HG03045 (cell line): ENCODE data around the gene TPPP.
A peak's percentile ranks its signal among the peaks of the same experiment; 100 is the strongest.

ENCODE experiments used
- ATAC-seq: cut with Tn5 transposase; IDR thresholded peaks from one replicate; pipeline ENCODE4 v1.9.1; 2021; ENCODE audit warnings: mild to moderate bottlenecking, moderate library complexity; ENCODE audit not compliant: unreplicated experiment

Gene TPPP

GRCh38 chr5:647727-648126 is 45.4 kb downstream of the TPPP start:
- no peak for ATAC-seq

DNA sequence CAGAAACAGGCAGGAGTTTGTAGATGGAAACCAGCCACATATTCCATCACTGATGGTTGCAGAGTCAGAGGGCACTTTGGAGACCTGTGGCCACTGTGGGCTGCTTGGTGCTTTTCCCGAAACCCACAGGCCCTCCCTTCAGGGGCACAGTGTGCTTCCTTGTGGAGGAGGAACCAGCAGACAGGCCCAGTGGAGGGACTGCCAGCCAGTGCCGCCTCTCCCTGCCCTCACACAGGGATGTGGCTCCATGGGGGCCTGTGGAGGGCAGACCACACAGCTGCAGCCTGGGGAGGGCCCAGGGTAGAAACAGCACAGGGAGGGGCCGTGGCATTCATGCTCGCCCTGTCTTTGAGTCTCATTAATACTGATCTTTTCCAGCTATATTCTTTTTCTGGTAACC is 45.8 kb downstream of the TPPP start:
- no peak for ATAC-seq

DNA sequence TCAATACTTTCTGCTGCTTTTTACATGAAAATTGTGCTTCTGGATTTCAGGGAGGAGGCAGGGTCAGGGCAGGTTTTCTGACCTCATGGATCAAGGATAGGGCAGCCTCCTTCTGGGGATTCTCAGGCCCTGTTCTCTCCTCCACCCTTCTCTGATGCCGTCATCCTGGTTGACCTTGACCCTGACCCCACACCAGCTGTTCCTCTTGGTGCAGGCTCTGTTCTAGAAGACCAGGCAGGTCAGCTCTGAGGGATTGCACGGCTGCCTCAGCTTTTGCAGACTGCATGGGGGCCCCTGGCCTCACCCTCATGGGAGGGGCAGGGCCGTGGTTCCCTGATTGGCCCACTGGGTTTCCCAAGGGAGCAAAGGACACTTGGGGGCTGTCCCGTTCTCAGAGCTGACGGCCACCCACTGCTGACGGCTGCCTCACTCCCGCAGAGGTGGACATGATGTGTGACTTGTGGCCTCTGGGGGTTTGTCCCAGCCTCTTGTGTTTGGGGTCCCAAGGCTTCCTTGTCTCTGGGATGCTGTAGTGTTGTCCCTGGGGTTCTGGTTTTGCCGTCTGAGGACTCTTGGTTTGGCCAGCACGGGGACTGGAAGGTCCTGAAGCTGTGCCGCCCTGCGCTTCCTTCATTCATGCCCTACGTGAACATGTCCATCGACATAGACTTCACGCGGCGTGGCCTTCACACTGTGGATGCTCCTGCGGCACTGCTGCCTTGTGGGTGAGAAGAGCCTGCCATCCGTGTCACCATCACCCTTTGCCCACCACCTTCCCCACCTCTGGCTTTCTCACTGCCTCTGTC is 46.6 kb downstream of the TPPP start:
- ATAC-seq: no peak

DNA sequence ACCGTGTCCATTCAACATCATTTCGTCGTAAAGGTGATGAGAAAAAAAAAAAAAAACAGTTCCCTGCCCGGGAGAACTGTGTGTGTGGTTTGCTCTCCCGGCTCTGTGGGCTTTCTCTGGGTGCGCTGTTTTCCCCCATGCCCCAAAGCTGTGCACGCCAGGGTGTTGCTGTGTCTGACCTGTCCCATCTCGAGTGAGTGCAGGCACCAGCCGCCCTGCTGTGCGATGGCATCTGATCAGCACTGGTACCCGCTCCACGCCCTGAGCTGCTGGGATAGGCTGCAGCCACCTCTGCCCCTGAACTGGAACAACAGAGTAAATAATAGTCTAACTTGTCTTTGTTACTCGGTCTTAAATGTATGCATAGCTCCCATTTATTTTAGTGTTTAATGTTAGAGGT is 47.7 kb downstream of the TPPP start:
- no peak for ATAC-seq

DNA sequence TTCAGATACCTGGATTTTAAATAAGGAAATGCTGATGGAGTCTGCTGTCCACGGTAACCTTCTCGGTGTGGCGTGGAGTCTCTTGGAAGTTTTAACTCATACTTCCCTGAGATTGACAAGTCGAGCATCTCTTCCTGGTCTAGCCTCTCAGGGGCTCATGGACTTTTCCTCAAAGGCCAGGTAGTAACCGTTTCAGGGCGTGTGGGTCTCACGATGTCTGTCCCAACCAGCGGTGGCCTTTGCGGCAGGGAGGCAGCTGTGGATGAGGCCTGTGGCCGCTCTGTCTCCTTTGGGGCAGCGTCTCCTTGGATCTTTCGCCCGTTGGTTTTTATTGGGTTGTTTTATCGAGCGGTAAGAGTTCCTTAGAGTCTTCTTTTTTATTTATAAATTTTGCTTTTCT is 48.2 kb downstream of the TPPP start:
- ATAC-seq: no peak

GRCh38 chr5:644509-644908 is 48.6 kb downstream of the TPPP start:
- no peak for ATAC-seq

DNA sequence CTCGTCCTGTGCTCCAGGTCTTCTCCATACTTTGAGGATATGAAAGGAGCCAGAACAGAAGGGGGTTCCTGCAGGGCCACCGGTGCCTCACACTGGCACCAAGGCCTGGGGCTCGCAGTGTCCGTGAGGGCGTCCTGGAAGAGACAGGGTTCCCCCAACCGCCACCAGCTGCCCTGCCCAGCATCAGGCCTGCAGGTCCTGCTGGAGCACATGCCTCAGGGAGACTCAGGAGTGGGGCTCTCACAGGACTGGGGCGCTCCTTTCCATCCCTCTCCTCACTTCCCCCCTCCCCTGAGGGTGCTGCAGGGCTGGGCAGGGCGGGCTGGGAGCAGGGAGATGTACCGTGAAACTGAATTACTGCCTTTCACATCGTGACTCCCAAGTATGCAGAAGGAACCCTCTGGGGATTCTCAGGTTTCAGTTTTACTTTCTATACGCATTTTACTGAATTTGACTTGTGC is 49.3 kb downstream of the TPPP start:
- peak; percentile 59 for ATAC-seq

DNA sequence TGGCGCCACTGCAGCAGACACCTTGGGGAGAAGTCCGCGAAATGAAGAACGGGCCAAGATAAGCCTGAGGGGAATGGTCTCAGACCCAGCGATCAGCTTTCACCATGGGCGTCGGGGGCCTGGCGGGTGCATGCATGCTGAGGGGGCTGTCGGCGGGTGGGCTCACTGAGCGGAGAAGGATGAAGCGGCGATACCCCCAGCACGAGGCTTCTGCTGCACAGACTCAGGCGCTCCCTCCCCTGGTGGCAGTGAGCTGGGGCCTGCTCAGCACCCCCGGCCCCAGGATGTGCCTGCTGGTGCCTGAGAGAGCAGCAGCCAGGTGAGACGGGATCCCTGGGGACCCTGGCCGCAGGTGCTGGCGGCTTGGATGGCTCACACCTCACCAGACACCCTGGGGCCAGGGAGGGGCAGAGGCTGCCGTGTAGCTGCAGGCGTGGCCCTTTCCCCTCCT is 49.8 kb downstream of the TPPP start:
- ATAC-seq: peak; percentile 11

- no peak for ATAC-seq
Observed at GRCh38 chr5:642481-642880, 50.7 kb downstream of the TPPP start.

GRCh38 chr5:641331-641765 is 51.8 kb downstream of the TPPP start:
- ATAC-seq: no peak

DNA sequence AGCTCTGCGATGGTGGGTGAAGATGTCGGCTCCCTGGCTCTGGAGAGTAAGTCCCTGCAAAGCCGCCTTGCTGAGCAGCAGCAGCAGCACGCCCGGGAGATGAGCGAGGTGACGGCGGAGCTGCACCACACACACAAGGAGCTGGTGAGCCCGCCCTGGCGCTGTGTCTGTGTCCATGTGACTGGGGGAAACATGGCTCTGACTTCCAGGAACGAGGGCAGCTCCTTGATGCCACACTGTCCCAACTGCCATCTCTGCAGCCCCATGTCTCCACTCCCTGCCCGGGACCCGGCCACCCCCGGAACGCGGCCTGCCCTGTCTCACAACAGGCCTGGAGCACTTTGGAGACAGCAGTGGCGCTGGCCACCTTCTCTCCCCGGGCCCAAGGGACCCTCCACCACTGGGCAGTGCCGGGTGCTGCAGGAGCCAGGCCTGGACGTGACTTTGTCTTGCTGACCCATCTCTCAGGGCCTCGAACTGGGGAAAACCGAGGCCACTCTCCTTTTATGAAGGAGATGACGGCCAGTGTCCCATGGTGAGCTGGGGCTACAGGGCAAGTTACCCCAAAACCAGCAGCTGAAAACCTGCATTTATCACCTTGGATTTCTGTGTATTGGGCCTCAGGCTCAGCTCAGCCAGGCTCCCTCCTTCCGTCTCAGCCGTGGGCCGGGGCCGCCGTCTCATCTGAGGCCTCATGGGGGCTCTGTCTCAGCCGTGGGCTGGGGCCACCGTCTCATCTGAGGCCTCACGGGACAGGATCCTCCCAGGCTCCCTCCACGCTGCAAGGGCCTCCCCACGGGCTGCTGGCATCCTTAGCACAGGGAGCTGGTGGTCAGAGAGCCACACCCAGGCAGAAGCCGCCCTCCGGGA is 52.5 kb downstream of the TPPP start:
- ATAC-seq: no peak

- no peak for ATAC-seq
Observed at GRCh38 chr5:639584-640213, 53.5 kb downstream of the TPPP start.

- ATAC-seq: no peak
Observed at GRCh38 chr5:639253-639530, 54.0 kb downstream of the TPPP start.

- ATAC-seq: no peak
Observed at GRCh38 chr5:638501-639252, 54.5 kb downstream of the TPPP start.

DNA sequence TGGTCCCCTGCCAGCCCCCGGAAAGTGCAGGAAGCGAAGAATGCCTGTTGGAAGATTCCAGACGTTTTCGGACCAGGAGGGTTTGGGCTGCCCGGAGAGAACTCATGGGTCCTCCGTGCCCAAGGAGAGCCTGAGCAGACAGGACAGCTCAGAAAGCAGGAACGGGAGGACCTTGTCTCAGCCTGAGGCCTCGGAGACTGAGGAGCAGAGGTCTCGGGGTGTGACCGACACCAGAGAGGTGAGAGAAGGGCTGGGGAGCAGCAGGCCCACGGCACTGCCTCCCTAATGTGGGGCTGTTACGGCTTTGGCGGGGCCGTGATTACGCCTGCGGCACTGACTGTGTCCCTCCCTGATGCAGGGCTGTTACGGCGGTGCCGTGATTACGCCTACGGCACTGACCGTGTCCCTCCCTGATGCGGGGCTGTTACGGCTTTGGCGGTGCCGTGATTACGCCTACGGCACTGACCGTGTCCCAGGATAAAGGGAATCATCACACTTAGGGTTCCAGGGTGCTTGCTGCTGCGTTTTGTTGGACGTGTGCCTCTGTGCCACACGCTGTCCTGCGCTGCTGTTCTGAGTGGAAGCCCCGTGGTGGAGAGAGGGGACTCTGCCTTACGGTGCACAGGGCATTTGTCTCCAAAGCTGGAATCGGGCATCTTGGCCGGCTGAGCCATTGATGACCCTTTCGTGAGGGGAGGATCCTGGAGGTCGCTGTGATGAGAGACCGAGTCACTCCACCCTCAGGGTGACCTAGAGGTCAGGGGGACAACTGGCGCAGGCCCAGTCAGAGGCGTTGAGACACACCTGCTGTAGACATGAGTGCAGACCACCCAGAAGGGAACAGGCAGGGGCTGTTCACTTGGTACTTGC is 55.3 kb downstream of the TPPP start:
- ATAC-seq: no peak

GRCh38 chr5:636951-637350 is 56.2 kb downstream of the TPPP start:
- no peak for ATAC-seq

DNA sequence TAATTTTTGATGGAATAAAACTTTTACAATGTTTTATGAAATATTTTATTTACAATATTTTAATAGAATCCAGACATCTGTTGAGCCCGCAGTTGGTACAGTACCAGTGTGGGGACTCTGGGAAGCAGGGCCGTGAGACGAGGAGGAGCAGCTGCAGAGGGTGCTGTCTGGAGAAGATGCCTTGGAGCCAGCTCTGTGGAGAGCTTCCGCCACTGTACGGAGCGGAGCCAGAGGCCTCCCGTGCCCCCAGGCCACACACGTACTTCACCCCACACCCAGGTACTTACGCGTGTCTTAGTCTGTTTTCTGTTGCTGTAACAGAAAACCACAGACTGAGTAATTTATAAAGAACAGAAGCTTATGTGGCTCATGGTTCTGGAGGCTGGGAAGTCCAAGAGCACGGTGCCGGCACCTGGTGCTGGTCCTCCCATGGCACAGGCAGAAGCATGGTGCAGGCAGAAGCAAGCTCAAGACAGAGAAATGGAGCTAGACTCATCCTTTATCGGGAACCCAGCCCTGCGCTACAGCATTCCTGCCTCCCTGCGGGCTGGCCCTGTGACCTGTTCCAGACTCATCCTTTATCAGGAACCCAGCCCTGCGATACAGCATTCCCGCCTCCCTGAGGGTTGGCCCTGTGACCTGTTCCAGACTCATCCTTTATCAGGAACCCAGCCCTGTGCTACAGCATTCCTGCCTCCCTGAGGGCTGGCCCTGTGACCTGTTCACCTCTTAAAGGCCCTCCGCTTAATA is 57.7 kb downstream of the TPPP start:
- no peak for ATAC-seq

- no peak for ATAC-seq
Observed at GRCh38 chr5:634191-634590, 59.0 kb downstream of the TPPP start.

DNA sequence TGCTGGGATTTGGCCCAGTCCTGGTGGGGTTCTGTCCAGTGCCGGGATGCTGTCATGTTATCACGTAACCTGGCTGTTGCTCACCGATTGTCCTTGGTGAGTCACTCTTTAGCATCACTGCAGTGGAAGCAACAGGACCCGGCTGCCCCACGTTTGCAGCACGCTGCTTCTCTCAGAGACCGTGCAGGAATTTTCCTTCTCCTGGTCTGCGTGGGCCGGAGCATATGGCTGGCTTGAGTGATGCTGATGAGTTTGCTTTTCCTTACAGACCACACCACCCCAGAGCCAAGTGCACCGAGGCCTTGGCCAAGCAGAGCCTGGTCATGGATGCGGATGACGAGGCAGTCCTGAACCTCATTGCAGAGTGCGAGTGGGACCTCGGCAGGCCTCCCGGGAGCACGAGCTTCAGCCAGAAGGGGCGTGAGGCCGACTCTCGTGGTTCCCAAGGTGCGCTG is 59.6 kb downstream of the TPPP start:
- ATAC-seq: no peak
